Mesenchymal stem cell (in vitro differentiated cells and primary cell): ENCODE measurements around the gene JAKMIP1.

Experiments
- DNase-seq: peaks from one replicate; pipeline ENCODE4 v3.0.0-alpha.2; 2013
- H2AFZ ChIP-seq: one replicate; pipeline ENCODE4 v1.6.1; 2013; ENCODE audit warnings: low read depth, mild to moderate bottlenecking, control low read depth, inconsistent platforms, low read length, moderate library complexity
- H2AK5ac ChIP-seq: 2 replicates; pipeline ENCODE4 v1.6.1; 2013; ENCODE audit warnings: low read length, moderate library complexity, mild to moderate bottlenecking, inconsistent platforms; ENCODE audit not compliant: severe bottlenecking
- H2BK120ac ChIP-seq: one replicate; pipeline ENCODE4 v1.6.1; 2013; ENCODE audit warnings: low read depth, mild to moderate bottlenecking, inconsistent platforms, low read length, moderate library complexity
- H2BK12ac ChIP-seq, 2 experiments: one replicate each; pipeline ENCODE4 v1.6.1; 2013; ENCODE audit warnings: inconsistent platforms in 2 of 2, low read length in 2 of 2, mild to moderate bottlenecking in 2 of 2, moderate library complexity in 2 of 2, control low read depth in 1 of 2
- H2BK15ac ChIP-seq: one replicate; pipeline ENCODE4 v1.6.1; 2013; ENCODE audit warnings: mild to moderate bottlenecking, low read depth, inconsistent platforms; ENCODE audit not compliant: poor library complexity, severe bottlenecking
- H2BK5ac ChIP-seq: 2 replicates; pipeline ENCODE4 v1.6.1; 2013; ENCODE audit warnings: low read depth, mild to moderate bottlenecking, low read length, control low read depth, inconsistent platforms; ENCODE audit not compliant: poor library complexity, severe bottlenecking
- H3K14ac ChIP-seq, 2 experiments: one replicate each; pipeline ENCODE4 v1.6.1; 2013; ENCODE audit warnings: inconsistent platforms in 2 of 2, low read length in 2 of 2, control low read depth in 1 of 2, mild to moderate bottlenecking in 1 of 2, moderate library complexity in 1 of 2
- H3K18ac ChIP-seq, 2 experiments: one replicate each; pipeline ENCODE4 v1.6.1; 2013; ENCODE audit warnings: inconsistent platforms in 2 of 2, low read length in 2 of 2, control low read depth in 1 of 2, low read depth in 1 of 2, mild to moderate bottlenecking in 1 of 2
- H3K23ac ChIP-seq, 2 experiments: one replicate each; pipeline ENCODE4 v1.6.1; 2013; ENCODE audit warnings: inconsistent platforms in 2 of 2, low read length in 2 of 2, mild to moderate bottlenecking in 2 of 2, moderate library complexity in 2 of 2, control low read depth in 1 of 2
- H3K27ac ChIP-seq: 2 replicates; pipeline ENCODE4 v1.5.1; 2013; ENCODE audit warnings: mild to moderate bottlenecking, moderate library complexity, low read length, control low read depth, inconsistent platforms; ENCODE audit not compliant: poor library complexity, severe bottlenecking
- H3K27me3 ChIP-seq, 2 experiments: 2 replicates each; pipeline versions ENCODE4 v1.6.1 to v1.7.0; 2013; ENCODE audit warnings: low read length in 2 of 2, mild to moderate bottlenecking in 2 of 2, moderate library complexity in 2 of 2, control low read depth in 1 of 2, inconsistent platforms in 1 of 2; ENCODE audit not compliant: control insufficient read depth in 1 of 2, insufficient read depth in 1 of 2
- H3K36me3 ChIP-seq, 2 experiments: 2 replicates each; pipeline versions ENCODE4 v1.6.1 to v1.7.0; 2013; ENCODE audit warnings: low read length in 2 of 2, control low read depth in 1 of 2, inconsistent platforms in 1 of 2, low read depth in 1 of 2, mild to moderate bottlenecking in 1 of 2; ENCODE audit not compliant: insufficient read depth in 2 of 2, control insufficient read depth in 1 of 2
- H3K4ac ChIP-seq, 2 experiments: one replicate each; pipeline ENCODE4 v1.6.1; 2013; ENCODE audit warnings: inconsistent platforms in 2 of 2, low read length in 2 of 2, mild to moderate bottlenecking in 2 of 2, moderate library complexity in 2 of 2, control low read depth in 1 of 2, low read depth in 1 of 2
- H3K4me1 ChIP-seq: 2 replicates; pipeline ENCODE4 v1.6.1; 2013; ENCODE audit warnings: low read depth, low read length, control low read depth; ENCODE audit not compliant: control insufficient read depth, insufficient read depth
- H3K4me2 ChIP-seq: 2 replicates; pipeline ENCODE4 v1.6.1; 2013; ENCODE audit warnings: low read length, mild to moderate bottlenecking, inconsistent platforms; ENCODE audit not compliant: poor library complexity, severe bottlenecking
- H3K4me3 ChIP-seq, 2 experiments: 2 replicates each; pipeline versions ENCODE4 v1.5.1 to v1.7.0; 2013; ENCODE audit warnings: low read length in 2 of 2, mild to moderate bottlenecking in 2 of 2, control low read depth in 1 of 2, low read depth in 1 of 2; ENCODE audit not compliant: insufficient read depth in 1 of 2
- H3K79me1 ChIP-seq: replicated peaks from 2 replicates; pipeline ENCODE4 v1.6.1; 2013; ENCODE audit warnings: mild to moderate bottlenecking, control low read depth, low read length, inconsistent platforms; ENCODE audit not compliant: poor library complexity, severe bottlenecking
- H3K9ac ChIP-seq: 2 replicates; pipeline ENCODE4 v1.7.0; 2013; ENCODE audit warnings: mild to moderate bottlenecking, low read length, moderate library complexity
- H3K9me3 ChIP-seq: 2 replicates; pipeline ENCODE4 v1.7.0; 2013; ENCODE audit warnings: mild to moderate bottlenecking, low read length; ENCODE audit not compliant: control insufficient read depth
- H4K8ac ChIP-seq: one replicate; pipeline ENCODE4 v1.6.1; 2013; ENCODE audit warnings: inconsistent platforms, mild to moderate bottlenecking, low read length, moderate library complexity
- H4K91ac ChIP-seq: one replicate; pipeline ENCODE4 v1.6.1; 2013; ENCODE audit warnings: mild to moderate bottlenecking, low read length, inconsistent platforms
- WGBS: methylation state at CpG from one replicate; pipeline ENCODE4 v1.1.7; 2013; ENCODE audit warnings: mixed read lengths; 5-methylcytosine and 5-hydroxymethylcytosine counted together

The JAKMIP1 gene

DNA sequence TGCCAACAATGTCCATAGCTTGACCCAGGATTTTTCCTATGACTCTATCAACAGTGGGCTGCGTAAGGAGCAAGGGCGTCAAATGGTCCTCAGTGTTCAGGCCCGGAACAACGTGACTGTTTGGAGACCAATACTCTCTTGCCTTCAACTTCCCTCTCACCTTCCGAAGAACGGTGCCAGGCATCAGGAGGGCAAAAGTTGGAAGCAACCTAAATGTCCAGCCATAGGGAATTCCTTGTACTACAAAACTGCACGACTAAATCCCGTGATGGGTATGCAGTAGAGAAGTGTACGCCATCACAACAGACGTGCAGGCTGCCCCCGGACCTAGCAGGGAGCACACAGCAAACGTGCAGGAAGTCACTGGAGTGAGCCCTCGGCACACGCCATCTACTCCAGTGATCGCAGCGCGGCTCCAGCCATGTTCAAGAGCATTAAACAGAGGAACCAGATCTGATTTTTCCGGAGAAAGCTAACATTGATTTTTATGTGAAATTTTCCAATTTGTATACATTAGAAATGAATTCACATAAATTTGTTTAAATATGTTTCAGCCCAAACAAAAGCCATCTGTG lies 79.0 kb downstream of the JAKMIP1 start:
- Histone ChIP-seq H3K79me1 (no peaks in the 10 kb centered on the region), H3K4ac (no peak overlapping the region), H3K23ac (no peak overlapping the region), H3K4me1 (no peaks in the 10 kb centered on the region), H2BK15ac (no peak overlapping the region), H3K36me3 (no peaks in the 10 kb centered on the region), H4K8ac (no peak overlapping the region), H2BK12ac (no peak overlapping the region), H2AFZ (no peak overlapping the region), H3K27ac (no peak overlapping the region), H3K18ac (no peak overlapping the region), H3K4me3 (no peak overlapping the region), H3K9me3 (no peaks in the 10 kb centered on the region), H3K14ac (no peak overlapping the region), H4K91ac (no peak overlapping the region), H2BK120ac (no peak overlapping the region), H2AK5ac (no peak overlapping the region), H3K9ac (no peak overlapping the region), H3K27me3 (peaks cover 0 to 10% of the 10 kb centered on the region in 2 experiments), H3K4me2 (no peak overlapping the region), H2BK5ac (no peak overlapping the region)
- 88% methylated on average over 17 of the region's 18 CpGs for WGBS
- DNase-seq, result no peak

DNA sequence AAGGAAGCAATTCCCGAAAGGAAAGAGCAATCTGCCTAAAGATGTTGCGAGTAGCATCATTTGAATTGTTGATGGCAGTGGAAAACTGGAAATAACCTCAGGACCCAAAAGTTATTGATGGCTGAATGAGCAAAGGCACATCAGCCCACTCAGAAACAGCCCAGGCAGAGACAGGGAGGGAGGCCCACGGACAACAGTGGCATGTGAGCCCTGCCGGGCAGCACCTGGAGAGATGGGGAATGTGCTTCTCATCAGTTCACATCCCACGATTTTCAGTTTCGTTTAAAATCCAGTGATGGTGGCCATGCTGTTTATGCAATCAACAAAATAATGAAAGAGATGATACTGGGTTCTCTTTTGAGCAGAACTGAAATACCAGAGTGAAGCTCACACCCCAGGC lies 80.0 kb downstream of the JAKMIP1 start:
- Histone ChIP-seq H3K79me1 (no peaks in the 10 kb centered on the region), H2AK5ac (no peak overlapping the region), H2BK120ac (no peak overlapping the region), H3K4ac (no peak overlapping the region), H3K9ac (no peak overlapping the region), H2AFZ (no peak overlapping the region), H2BK15ac (no peak overlapping the region), H4K91ac (no peak overlapping the region), H4K8ac (no peak overlapping the region), H3K36me3 (no peaks in the 10 kb centered on the region), H3K4me3 (no peak overlapping the region), H3K14ac (no peak overlapping the region), H3K18ac (no peak overlapping the region), H3K9me3 (no peaks in the 10 kb centered on the region), H3K27ac (no peak overlapping the region), H3K23ac (no peak overlapping the region), H2BK12ac (no peak overlapping the region), H3K27me3 (peaks cover 0 to 13% of the 10 kb centered on the region in 2 experiments), H3K4me2 (no peak overlapping the region), H3K4me1 (no peaks in the 10 kb centered on the region), H2BK5ac (no peak overlapping the region)
- 73% methylated on average over 6 of the region's 6 CpGs for WGBS
- DNase-seq, result no peak

DNA sequence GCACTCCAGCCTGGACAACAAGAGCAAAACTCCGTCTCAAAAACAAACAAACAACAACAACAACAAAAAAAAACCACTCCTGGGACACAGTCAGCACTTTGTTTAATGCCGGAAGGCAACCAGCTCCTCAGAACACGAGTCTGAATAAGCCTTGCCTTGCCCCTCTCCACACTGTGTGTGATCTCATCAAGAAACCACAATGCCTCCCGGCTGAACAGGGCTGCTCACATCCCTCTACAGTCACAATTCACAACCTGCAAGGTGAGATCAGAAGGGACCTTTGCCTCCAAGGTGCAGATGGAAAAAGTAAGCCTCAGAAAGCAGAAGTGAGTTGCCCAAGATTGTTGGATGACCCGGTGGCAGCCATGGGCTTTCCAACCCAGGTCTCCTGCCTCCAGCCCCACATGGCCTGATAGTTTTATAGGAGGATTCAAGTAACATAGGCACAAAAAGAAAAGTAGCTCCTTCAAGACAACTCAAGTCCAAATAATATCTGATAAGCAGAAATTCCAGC lies 80.8 kb downstream of the JAKMIP1 start:
- H3K14ac ChIP-seq, result no peak overlapping the region
- H2AFZ ChIP-seq, result no peak overlapping the region
- no peak overlapping the region for H4K91ac ChIP-seq
- H4K8ac ChIP-seq, result no peak overlapping the region
- H2BK15ac ChIP-seq, result no peak overlapping the region
- no peak for DNase-seq
- H3K23ac ChIP-seq, result no peak overlapping the region
- no peak overlapping the region for H3K9ac ChIP-seq
- no peaks in the 10 kb centered on the region for H3K79me1 ChIP-seq
- H3K4me3 ChIP-seq, result no peak overlapping the region
- H3K4ac ChIP-seq, result no peak overlapping the region
- no peak overlapping the region for H2AK5ac ChIP-seq
- H3K4me2 ChIP-seq, result no peak overlapping the region
- no peak overlapping the region for H2BK5ac ChIP-seq
- no peaks in the 10 kb centered on the region for H3K4me1 ChIP-seq
- WGBS, result 59% methylated on average over 4 of the region's 5 CpGs
- no peaks in the 10 kb centered on the region for H3K9me3 ChIP-seq
- H3K27me3 ChIP-seq, result peaks cover 0 to 16% of the 10 kb centered on the region in 2 experiments
- H3K18ac ChIP-seq, result no peak overlapping the region
- no peak overlapping the region for H2BK120ac ChIP-seq
- no peak overlapping the region for H3K27ac ChIP-seq
- H2BK12ac ChIP-seq, result no peak overlapping the region
- H3K36me3 ChIP-seq, result no peaks in the 10 kb centered on the region

DNA sequence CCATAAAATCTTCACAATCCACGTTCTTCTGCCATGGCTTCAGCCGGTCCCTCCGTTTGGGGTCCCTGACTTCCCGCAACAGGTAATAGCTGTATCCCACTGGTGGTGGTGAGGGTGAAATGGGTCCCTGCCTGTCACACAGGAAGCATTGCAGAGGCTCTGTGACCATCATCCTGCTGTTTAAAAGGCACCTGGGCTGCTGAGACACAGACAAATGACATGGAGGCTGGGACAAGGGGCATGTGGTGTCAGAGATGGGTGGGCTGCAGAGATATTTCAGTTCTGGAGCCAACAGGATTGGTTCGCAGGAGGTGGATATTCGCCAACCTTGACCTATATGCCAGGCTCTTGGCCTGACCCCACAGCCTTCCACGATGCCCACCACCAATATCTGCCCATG lies 82.1 kb downstream of the JAKMIP1 start:
- Histone ChIP-seq H3K27ac (no peak overlapping the region), H3K18ac (no peak overlapping the region), H3K4ac (no peak overlapping the region), H3K4me3 (no peak overlapping the region), H3K4me2 (no peak overlapping the region), H2BK5ac (no peak overlapping the region), H2AK5ac (no peak overlapping the region), H3K36me3 (no peaks in the 10 kb centered on the region), H3K79me1 (no peaks in the 10 kb centered on the region), H4K8ac (no peak overlapping the region), H2BK12ac (no peak overlapping the region), H2BK15ac (no peak overlapping the region), H3K23ac (no peak overlapping the region), H3K27me3 (peaks cover 0 to 30% of the 10 kb centered on the region in 2 experiments), H3K4me1 (no peaks in the 10 kb centered on the region), H2AFZ (no peak overlapping the region), H3K9ac (no peak overlapping the region), H4K91ac (no peak overlapping the region), H3K14ac (no peak overlapping the region), H3K9me3 (no peaks in the 10 kb centered on the region), H2BK120ac (no peak overlapping the region)
- WGBS, result 74% methylated on average over 7 of the region's 7 CpGs
- DNase-seq, result no peak
